ENCODE measurements around the gene TTC8.

DNA sequence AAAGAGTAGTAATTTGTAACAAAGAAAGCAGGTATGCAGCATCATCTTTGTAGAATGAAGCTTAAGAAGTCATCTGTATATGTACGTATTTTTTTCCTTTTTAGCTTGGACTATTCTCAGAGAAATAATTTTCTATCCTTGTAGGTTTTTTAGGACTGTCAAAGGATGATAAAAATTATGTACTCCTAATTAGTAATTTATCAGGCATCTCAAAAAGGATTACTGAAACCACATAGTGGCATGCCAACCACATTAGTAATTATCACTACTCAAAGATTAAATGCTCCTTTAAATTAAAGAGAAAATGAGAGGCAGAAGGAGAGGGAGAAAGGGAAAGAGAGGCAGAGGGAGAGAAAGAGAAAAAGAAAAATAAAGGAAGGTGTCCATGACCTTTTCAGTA lies 17.3 kb downstream of the TTC8 start:
- TF ChIP-seq POLR2AphosphoS5 (IDR thresholded peaks at IDR 0.05) (no peak), POLR2A (IDR thresholded peaks at IDR 0.05) (no peak), EP300 (IDR thresholded peaks at IDR 0.05) (no peak)
- TF ChIP-seq, protein P1, sequence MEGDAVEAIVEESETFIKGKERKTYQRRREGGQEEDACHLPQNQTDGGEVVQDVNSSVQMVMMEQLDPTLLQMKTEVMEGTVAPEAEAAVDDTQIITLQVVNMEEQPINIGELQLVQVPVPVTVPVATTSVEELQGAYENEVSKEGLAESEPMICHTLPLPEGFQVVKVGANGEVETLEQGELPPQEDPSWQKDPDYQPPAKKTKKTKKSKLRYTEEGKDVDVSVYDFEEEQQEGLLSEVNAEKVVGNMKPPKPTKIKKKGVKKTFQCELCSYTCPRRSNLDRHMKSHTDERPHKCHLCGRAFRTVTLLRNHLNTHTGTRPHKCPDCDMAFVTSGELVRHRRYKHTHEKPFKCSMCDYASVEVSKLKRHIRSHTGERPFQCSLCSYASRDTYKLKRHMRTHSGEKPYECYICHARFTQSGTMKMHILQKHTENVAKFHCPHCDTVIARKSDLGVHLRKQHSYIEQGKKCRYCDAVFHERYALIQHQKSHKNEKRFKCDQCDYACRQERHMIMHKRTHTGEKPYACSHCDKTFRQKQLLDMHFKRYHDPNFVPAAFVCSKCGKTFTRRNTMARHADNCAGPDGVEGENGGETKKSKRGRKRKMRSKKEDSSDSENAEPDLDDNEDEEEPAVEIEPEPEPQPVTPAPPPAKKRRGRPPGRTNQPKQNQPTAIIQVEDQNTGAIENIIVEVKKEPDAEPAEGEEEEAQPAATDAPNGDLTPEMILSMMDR (IDR thresholded peaks at IDR 0.05): no peak
